ENCODE measurements around the gene POC1A.
A peak's percentile ranks its signal among the peaks of the same experiment; 100 is the strongest.
"Not testable (repeated sequence)": the region's sequence is repeated elsewhere in the genome, so short reads cannot be mapped to it uniquely, and the experiment has no call there.

The POC1A gene

DNA sequence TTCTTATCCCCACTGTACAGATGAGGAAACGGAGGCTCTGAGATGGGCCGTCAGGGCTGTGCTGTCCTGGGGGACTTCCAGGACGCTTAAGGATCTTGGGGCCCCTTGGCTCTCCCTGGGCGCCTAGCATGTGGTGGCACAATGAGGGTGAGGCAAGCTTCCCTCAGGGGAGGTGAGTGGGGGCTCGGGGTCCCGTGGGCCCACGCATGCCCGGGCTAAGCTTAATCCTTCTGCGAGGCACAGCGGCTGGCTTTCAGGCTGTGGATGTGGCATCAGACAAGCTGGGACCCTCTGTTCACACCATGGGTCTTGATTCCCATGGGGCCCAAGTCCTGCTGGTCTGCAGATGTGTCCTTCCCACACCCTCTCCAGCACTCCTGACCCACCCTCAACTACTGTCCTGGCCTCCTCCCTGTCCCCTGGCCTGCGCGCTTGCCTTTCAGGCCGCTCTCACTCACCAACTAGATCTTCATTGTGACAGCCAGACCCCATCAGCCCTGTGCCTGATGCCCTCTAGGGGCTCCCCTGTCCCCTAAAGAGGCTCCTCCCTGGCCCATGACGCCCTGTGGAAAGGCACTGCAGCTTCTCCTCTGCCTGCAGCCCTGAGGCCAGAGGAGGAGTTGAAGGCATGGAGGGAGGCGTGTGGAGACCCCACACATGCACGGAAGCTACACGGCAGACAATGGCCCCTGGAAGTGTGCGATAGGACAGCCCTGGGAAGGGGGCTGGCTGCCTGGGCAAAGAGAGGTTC is 109.2 kb downstream of the POC1A start:
- no peak for DNase-seq (ENCODE audit: low spot score)

DNA sequence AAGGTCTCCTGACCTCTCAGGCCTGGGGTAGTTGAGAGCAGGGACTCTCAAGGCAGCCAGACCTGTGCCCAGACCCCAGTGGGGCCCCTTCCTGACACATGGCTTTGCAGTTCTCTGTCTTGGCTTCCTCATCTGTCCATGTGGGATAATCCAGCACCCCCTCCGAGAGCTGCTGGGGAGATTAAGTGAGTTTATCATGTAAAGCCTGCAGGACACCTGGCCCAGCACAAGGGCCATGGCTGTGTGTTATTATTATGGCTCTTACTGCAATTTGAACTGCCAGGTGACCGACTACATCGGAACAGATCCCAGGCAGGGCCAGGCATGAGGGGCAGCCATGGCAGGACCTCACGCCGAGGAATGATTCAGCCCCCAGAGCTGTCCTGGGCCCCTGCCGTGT is 110.5 kb downstream of the POC1A start:
- no peak for DNase-seq (ENCODE audit: low spot score)

DNA sequence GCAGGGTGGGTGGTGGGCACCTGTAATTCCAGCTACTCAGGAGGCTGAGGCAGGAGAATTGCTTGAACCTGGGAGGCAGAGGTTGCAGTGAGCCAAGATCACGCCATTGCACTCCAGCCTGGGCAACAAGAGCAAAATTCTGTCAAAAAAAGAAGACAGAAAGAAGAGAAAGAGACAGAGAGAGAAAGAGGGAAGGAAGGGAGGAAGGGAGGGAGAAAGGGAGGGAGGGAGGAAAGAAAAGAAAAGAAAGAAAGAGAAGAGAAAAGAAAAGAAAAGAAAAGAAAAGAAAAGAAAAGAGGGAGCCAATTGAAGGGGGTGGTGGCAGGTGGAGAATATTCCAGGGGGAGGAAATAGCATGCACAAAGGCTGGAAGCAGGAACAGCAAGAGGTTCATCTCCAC is 111.2 kb downstream of the POC1A start:
- not testable (repeated sequence) for DNase-seq (ENCODE audit: low spot score)

DNA sequence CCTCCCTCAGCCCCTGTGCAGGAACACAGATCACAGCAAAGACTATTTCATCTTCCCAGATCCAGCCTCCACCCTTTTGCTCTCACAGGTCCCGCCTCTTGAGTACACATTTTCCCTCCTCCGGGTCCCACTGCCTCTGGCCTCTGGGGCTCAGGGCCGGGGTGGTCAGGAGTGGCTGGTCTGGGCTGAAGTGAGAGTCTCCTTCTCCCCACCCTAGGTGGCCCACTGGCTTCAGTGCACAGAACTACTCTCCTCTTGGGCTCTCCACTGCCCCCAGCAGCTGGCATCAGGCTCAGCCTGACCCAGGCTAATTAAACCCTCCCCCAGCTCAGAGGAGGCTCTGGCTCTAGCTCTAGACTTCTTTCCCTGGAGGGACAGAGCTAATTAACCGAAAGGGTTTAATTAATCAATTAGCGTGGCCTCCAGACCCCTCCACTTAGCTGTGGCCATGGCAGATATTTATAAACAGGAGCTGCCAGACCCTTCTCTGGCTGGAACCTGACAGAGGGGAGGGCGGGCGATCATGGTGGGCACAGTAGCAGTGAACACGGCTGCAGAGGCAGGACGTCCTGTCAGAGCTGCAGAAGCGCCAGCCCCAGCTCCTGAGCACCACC is 113.0 kb downstream of the POC1A start:
- peak; percentile 90 for DNase-seq (ENCODE audit: low spot score)

DNA sequence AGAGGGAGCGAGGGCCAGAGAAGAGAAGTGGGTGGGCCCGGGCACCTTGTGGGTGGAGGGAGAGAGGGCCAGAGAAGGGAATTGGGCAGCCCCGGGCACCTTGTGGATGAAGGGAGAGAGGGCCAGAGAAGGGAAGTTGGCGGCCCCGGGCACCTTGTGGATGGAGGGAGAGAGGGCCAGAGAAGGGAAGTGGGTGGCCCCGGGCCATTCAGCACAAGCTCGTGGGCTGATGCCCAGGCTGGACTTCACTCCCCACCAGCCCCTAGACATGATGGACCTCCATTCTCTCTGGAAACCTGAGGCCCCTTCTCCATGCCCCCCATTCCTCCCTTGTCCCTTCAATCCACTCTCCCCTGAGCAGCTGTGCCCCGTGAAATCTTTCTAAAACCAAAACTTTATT is 113.6 kb downstream of the POC1A start:
- DNase-seq (ENCODE audit: low spot score): no peak

DNA sequence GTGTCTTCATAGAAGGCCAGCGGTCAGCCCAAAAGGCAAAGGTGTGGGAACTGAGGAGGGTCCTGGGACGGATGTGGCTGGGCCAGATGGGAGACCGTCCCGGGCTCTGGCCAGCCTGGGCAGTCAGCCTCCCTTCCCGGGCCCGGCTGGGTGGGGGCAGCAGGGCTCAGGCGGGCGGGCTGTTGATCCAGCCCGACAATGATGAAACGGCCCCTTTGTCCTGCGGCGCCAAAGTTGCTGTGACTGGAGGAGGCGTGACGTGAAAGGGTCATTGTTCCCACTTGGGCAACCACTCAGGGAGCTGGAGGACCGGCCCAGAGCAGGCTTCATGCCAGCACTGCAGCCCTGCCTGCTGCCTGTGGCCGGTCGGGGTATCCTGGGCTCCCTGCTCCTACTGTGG is 114.4 kb downstream of the POC1A start:
- DNase-seq (ENCODE audit: low spot score): peak; percentile 99

DNA sequence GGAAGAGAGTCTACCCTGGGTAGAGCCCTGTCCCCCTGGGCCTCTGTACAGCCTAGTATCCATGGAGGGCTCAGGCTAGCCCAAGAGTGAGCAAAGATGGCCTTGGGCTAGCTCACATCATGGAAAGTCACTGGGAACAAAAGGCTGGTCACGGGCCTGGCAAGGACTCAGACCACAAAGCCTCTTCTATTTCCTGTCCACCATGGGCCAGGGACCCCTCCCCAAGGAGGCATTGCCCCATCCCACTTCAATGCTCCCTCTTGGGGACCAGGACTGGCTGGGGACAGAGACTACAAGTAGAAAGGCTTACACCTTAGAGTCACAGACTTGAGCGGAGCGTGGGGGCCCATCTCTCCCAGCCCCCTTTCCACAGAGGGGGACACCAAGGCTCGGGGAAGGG is 114.8 kb downstream of the POC1A start:
- DNase-seq (ENCODE audit: low spot score): no peak

DNA sequence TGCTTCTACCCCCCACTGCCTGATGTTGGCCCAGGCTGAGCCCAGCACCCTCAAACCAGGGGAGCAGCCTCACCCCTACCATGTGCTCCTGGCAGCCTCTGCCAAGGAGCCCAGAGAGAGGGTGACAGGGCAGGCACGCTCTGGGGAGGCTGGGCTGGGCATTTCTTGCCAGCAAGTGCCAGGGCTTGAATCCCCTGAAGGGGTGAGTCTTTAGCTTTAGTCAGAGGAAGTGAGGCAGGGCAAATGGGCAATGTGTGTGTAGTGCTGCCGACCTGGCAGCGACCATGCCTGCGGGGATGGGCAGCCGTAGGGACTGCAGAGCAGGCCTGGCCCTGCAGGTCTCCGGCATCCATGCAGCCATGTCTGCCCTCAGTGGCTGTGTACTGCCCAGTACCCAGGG is 116.0 kb downstream of the POC1A start:
- no peak for DNase-seq (ENCODE audit: low spot score)

DNA sequence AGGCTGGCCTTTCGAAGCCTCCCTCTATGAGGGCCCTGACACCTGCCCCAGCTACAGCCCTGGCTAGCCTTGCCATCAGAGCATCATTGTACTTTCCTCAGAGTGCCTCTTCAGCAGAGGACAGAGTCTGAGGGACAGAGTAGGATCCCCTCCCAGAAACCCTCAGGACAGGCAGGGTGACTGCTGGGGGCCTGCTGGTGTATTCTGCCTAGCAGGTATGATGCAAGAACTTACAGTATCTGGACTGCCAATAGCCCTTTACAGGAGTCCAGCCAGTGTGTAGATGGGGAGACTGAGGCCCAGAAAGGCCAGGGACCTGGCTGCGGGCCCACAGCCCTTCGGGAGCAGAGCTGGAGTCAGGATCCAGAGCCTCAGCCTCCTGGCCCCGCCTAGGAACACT is 116.9 kb downstream of the POC1A start:
- no peak for DNase-seq (ENCODE audit: low spot score)

DNA sequence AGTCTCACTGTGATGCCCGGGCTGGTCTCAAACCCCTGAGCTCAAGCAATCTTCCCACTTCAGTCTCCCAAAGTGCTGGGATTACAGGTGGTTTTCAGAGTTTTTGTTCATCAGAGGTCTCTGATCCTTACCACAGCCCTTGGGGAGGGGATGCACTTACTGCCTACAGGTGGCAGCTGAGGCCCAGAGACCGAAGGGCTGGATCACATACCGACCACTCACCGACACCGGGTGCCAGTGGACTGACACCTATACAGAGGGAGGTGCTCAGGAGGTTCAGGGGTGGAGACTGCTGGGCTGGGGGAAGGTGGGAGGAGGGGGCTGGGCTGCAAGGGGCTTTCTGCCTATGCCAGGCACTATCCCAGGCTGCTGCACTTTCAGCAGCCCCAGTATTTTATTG is 117.4 kb downstream of the POC1A start:
- no peak for DNase-seq (ENCODE audit: low spot score)

DNA sequence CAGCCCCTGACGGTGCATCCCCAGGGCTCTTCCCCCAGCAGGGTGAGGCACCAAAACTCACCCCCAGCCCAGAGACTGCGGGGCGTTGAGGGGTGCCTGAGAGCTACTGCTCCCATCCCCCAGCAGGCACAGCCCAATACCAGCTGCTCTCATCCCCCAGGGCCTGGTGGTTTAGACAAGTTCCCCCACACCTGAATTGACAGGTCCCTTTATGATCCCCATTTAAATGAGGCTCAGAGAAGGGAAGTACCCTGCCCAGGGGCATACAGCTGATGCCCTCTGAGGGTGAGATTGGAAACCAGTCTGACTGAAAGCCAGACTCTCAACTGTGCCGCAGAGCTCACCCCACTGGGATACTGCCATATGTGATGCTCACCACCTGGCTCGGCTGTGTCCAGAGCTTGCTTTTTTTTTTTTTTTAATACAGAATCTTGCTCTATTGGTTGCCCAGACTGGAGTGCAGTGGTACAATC is 118.0 kb downstream of the POC1A start:
- DNase-seq (ENCODE audit: low spot score): no peak

DNA sequence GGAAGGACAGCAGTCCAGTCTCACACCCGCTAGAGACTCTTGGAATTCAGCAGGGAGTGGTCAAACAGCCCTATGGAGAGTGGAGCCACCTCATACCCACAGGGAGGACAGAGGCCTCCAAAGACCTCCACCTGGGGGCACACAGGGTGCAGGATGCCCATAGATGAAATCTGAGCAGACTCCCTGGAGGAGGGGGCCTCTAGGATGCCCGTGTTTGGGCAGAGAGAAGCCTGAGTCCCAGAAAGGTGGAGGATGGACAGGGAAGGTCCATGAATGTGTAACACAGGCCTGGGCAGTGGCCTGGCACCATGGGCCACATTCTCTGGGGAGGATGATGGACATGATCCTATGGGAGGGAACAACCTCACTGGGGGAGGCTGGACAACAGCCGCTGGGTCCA is 119.6 kb downstream of the POC1A start:
- DNase-seq (ENCODE audit: low spot score): no peak

DNA sequence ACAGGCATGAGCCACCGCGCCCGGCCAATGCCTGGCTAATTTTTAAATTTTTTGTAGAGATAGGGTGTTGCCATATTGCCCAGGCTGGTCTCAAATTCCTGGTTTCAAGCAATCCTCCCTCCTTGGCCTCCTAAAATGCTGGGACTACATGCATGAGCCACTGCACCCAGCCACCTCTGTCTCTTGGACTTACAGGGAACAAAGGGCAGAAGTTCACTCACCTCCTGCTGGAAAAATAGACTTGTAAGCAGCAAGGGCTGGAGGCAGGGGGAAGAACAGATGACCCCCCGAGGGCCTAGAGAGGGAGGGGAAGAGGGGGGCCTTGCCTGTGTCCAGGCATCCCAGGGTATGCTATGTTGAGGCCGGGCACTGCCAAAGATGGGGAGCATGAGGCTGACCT is 120.0 kb downstream of the POC1A start:
- no peak for DNase-seq (ENCODE audit: low spot score)

DNA sequence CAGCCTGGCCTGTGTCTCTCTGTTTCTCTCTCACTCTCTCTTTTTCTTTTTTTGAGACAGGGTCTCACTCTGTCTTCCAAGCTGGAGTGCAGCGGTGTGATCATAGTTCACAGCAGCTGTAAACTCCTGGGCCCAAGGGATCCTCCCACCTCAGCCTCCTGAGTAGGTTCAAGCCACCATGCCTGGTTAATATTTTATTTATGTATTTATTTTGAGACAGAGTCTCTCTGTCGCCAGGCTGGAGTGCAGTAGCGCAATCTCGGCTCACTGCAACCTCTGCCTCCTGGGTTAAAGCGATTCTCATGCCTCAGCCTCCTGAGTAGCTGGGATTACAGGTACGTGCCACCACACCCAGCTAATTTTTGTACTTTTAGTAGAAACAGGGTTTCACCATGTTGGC is 120.5 kb downstream of the POC1A start:
- DNase-seq (ENCODE audit: low spot score): not testable (repeated sequence)

DNA sequence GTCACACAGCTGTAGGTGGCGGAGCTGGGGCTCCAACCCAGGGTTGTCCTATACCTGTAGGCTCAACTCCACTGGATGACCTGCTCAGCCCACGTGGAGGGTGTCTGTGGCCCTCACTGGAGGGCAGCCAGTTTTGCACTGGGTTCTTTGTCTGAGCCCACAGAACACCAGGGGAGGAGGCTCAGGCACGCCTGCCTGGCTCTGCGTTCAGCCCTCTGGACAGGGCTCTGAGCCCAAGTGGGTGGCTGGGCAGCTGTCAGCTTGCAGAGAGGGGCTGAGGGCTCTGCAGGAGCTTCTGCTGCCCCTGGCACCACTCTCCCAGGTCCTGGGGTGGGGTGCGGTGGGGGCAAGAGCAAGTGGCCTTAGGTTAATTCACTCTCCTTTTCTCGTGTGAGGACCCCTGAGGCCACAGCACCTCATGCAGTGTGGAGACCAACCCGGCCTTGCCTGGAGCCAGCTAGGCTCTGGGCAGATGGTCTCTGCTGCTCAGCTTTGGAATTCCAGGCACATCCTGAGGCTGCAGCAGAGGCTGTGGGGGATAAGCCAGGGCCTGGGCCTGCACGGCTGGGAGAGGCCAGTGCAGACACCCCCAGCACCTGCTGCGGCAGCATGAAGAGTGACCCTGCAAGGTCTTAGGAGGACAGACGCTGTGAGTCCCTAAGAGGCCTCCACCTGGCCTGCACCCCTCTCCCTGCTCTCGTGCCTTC is 121.4 kb downstream of the POC1A start:
- DNase-seq (ENCODE audit: low spot score): no peak

DNA sequence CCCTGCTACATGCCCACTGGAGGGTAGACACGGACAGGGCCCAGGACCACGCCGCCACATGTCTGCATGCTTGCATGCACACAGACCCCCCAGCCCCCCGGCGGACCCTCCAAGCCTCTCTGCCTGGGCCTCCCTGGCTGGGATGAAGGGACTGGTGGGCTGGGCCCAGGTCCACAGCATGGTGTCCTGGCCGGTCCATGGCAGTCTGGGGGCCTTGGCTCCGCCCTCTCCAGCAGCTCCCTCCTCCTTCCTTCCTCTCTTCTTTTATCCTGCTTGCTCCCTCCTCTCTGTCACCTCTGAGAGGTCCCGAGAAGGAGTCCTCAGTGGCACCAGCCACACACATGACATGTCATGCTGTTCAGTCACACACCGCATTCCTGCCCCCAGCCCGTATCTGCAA is 122.3 kb downstream of the POC1A start:
- no peak for DNase-seq (ENCODE audit: low spot score)

DNA sequence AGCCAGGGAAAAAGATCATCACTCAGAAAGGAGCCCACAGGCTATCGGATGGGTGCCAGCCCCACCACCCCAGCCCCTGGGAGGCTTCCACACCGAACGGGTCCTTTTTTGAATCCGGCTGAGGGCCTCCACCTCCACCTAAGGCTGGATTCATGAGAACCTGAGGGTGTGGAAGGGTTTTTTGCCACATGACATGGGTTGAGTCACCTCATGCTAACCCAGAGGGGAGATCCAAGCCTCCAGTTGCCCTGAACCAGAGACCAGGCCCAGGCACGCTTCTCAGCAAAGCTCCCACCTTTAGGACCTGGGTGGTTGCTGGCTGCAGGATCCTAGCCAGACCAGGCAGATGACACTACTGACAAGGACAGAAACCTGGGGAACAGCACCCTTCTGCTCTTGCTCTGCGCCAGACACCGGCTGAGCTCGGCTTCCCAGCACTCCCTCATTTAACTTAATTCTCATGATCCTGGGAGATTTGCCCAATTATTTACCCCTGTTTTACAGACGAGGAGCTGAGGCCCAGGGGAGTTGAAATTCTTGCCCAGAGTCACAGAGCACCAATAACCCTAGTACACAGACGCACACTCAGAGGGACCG is 123.4 kb downstream of the POC1A start:
- no peak for DNase-seq (ENCODE audit: low spot score)

DNA sequence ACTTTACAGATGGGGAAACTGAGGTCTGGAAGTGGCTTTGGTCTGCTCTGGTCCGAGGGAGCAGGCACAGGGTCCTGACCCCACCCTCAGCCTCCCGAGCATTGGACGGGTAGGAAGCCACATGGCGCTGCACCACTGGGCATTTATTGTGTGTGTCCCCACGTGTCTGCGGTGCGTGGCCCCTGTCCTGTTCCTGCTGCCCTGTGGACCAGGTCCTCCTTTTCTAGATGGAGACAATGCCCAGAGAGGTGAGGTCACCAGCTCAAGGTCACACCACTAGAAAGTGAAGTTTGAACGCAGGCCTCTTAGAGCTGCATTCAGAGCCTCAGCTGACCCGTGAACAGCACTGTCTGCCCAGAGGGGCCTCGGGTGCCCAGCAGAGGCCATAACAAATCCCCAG is 124.7 kb downstream of the POC1A start:
- DNase-seq (ENCODE audit: low spot score): no peak

DNA sequence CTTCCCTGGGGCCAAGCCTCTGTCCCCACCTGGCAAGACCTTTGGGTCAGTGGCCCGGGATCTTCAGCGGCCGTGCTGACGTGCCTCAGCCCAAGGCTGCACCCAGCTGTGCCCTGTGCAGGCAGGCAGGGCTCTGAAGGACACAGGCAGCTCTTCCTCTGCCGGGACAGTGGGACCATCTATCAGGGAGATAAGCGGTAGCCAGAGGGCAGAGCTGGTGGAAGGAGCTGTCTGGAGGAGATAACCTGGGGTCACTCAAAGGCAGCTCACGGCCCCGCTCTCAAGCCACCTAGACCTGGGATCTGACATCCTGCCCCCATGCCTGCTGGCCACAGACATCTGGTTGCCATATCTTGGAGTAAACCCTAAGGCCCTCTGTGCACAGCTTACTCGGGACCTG is 125.2 kb downstream of the POC1A start:
- DNase-seq (ENCODE audit: low spot score): no peak

DNA sequence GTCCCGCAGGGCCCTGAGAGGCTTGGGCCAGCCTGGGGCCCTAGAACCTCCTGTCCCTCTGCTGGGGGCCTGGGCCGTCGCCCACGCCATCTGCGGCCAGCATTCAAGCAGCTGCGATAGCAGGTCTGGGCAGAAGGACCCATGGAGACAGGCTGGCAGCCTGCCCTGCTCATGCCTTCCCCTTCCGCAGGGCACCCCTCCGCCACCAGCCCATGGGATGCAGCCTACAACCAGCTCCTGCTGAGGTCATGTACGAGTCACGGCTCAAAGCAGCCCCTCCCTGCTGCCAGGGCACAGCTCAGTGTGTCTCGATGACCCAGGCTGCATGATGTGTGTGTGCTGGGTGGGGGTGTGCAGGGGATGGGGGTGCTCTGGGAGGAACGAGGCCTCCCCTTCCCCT is 125.7 kb downstream of the POC1A start:
- DNase-seq (ENCODE audit: low spot score): peak; percentile 86

DNA sequence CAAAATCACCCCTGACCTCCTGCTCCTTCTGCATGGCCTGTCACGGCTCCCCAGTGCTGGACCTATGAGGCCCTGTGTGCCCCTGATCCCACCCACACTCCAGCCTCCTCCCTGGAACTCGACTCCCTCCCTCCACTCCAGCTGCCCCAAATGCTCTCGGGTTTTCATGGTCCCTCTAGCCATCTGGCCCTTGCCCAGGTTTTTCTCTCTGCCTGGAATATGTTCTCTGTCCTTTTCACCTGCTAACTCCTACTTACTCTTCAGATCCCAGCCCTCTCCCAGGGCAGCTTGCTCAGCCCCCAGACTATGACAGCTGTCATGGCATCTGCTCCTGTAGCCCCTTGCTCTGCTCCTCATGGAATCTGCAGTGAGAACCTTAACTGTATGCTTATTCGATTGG is 128.2 kb downstream of the POC1A start:
- no peak for DNase-seq (ENCODE audit: low spot score)

DNA sequence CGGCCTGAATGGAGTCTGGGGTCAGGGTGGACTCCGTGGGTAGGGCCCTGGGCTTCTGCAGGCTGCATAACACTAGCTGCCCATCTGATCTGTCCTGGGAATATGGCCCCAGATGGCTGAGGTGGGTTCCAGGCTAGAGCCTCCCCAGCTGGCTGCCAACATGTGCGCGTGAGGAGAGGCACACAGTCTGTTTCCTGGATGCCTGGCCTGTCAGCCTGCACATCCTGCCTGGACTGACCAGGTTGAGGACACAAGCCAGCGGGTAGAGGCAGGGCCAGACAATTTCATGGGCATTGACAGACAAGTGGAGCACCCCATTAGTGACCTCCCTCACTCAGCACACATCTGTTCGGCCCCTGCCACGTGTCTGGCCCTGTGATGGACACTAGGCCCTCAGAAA is 128.8 kb downstream of the POC1A start:
- DNase-seq (ENCODE audit: low spot score): no peak
